KOPT-K1 (cell line): ENCODE measurements around the gene ZXDC.

ENCODE experiments used
- H3K27ac ChIP-seq: fragments of 200-600 bp; sonication (generic); 2 replicates; pipeline ENCODE4 v1.5.1; 2016; ENCODE audit warnings: antibody characterized with exemption, mild to moderate bottlenecking, low read depth, low read length; ENCODE audit not compliant: poor library complexity, severe bottlenecking
- H3K36me3 ChIP-seq: fragments of 200-600 bp; sonication (generic); 2 replicates; pipeline ENCODE4 v1.5.1; 2017; ENCODE audit warnings: antibody characterized with exemption, mild to moderate bottlenecking, low read length, moderate library complexity; ENCODE audit not compliant: insufficient read depth
- H3K9me3 ChIP-seq: fragments of 200-600 bp; sonication (generic); 2 replicates; pipeline ENCODE4 v1.5.1; 2017; ENCODE audit warnings: antibody characterized with exemption, low read length, mild to moderate bottlenecking; ENCODE audit not compliant: insufficient read depth, poor library complexity, severe bottlenecking

Gene ZXDC

DNA sequence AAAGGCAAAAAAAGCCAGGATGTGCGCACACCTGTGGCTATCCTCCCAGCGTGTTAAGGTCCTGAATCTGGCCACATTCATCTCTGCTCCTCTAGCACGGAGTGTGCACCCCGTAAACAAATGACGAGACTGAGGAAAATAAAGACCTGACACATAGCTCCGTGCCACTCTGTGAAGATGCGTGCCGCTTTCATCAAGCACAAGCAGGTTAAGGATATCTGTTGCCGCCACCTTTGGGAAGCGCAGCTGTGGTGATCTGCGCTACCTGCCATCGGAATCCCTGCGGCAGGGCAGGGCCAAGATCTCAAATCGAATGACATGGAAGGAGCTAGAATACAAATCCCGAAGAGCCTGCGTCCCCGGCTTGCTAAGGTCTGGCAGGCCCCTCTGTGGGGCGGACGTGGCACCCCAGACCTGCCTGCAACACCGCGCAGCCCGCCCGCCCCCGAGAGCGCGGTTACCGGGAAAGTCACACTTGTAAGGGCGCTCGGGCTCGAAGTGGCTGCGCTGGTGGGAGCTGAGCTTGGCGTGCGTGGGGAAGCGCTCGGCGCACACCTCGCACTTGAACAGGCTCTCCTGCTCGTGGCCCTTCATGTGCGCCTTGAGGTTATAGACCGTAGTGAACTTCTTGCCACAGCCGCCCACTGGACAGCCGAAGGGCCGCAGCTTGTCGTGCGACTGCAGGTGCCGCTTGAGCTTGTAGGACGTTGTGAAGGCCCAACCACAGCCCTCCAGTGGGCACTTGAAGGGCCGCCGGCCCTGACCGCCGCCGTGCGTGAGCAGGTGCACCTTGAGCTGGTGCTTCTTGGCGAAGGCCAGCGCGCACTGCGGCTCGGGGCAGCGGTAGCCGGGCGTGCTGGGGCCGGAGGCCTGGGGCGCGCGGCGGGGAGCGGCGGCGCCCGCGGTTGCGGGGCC is 936 bp downstream of the ZXDC start:
- peak overlapping the region; percentile 75 for H3K27ac ChIP-seq
- peaks cover 40% of the 10 kb centered on the region for H3K36me3 ChIP-seq
- H3K9me3 ChIP-seq: no peaks in the 10 kb centered on the region

GRCh38 chr3:126473292-126474168 is 2.2 kb downstream of the ZXDC start:
- H3K36me3 ChIP-seq: peaks cover 53% of the 10 kb centered on the region
- no peaks in the 10 kb centered on the region for H3K9me3 ChIP-seq
- H3K27ac ChIP-seq: no peak overlapping the region

- no peaks in the 10 kb centered on the region for H3K9me3 ChIP-seq
- peaks cover 63% of the 10 kb centered on the region for H3K36me3 ChIP-seq
- no peak overlapping the region for H3K27ac ChIP-seq
These were observed 3.2 kb downstream of the ZXDC start for GRCh38 chr3:126472277-126473006.

- Histone ChIP-seq H3K27ac (no peak overlapping the region), H3K9me3 (no peaks in the 10 kb centered on the region), H3K36me3 (peaks cover 93% of the 10 kb centered on the region)
These were observed 6.2 kb downstream of the ZXDC start for GRCh38 chr3:126469479-126469878.

- H3K9me3 ChIP-seq: no peaks in the 10 kb centered on the region
- peaks cover 100% of the 10 kb centered on the region for H3K36me3 ChIP-seq
- H3K27ac ChIP-seq: no peak overlapping the region
These were observed 7.4 kb downstream of the ZXDC start for GRCh38 chr3:126468028-126468891.

DNA sequence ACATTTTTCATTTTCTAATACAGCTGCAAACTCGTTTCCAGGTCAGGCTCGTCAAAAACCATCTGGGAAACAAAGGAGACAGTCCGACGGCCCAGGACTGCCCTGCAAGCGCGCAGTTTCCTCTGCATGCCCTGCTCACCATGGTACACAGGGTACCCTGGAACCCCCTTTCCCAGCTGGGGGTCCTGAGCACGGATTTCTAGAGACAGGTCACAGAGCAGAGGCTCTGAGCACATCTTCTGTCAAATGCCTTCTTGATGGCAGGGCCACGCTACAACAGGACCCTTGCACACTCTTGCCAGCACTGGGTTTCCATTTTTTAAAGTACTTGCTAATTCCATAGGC is 8.1 kb downstream of the ZXDC start:
- H3K27ac ChIP-seq: no peak overlapping the region
- H3K36me3 ChIP-seq: peaks cover 100% of the 10 kb centered on the region
- no peaks in the 10 kb centered on the region for H3K9me3 ChIP-seq

- Histone ChIP-seq H3K27ac (no peak overlapping the region), H3K9me3 (no peaks in the 10 kb centered on the region), H3K36me3 (peaks cover 100% of the 10 kb centered on the region)
These were observed 8.6 kb downstream of the ZXDC start for GRCh38 chr3:126466886-126467610.

- H3K36me3 ChIP-seq: peaks cover 100% of the 10 kb centered on the region
- H3K9me3 ChIP-seq: no peaks in the 10 kb centered on the region
- no peak overlapping the region for H3K27ac ChIP-seq
These were observed 9.7 kb downstream of the ZXDC start for GRCh38 chr3:126465928-126466544.

GRCh38 chr3:126464997-126465396 is 10.7 kb downstream of the ZXDC start:
- Histone ChIP-seq H3K36me3 (peaks cover 100% of the 10 kb centered on the region), H3K9me3 (no peaks in the 10 kb centered on the region), H3K27ac (no peak overlapping the region)

DNA sequence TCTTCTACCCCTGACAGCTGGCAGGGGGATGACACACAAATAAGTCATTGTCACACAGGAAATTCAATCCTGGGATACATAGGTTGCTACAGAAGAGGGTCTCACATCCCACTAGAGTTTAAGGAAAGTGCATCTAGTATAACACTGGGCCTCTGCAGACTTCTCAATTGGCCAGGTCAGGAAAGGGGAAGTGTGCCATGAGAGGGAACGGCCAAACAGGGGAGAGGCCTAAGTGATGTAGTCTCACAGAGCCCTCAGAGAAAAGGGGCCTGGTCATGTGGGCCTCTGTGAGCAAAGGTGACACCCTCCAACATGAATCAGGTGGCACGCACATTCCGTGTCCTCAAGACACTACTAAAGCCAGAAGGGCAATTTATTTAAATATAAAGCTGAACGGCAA is 11.2 kb downstream of the ZXDC start:
- Histone ChIP-seq H3K36me3 (peaks cover 100% of the 10 kb centered on the region), H3K9me3 (no peaks in the 10 kb centered on the region), H3K27ac (no peak overlapping the region)

DNA sequence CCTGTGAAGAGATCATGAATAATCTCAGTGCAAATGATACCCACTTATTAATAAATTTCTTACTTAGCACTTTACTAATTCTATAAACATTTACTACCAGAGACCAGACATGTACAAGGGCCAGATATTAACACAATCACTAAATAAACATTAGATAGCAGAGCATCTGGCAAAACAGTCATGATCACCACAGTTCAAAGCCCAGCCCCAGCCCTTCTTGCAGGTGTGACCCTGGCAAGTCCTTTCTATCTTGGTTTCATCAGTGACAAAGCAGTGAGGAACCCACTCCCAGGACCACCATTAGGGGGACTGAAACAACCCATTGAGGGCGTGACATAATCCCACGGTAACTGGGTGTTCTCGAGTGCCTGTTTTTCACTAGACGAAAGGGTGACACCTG is 11.6 kb downstream of the ZXDC start:
- Histone ChIP-seq H3K36me3 (peaks cover 100% of the 10 kb centered on the region), H3K27ac (no peak overlapping the region)

DNA sequence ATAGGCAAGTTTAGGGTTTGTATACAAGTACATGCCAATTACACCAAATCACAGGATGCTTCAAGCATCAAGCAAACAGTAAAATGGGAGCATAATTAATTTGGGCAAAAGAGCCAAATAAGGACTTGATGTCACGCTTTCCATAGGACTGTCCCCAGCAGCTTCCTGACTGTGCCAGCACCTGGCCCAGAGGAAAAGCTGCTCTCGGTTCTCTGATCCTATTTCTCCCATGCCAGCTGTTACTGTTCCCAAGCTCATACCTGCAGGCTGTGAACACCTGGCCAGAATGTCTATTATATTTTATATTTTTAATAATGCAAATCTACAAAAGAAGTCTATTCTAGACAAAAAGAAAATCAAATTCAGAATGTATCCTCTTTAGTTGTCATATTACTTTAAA is 12.2 kb downstream of the ZXDC start:
- no peak overlapping the region for H3K27ac ChIP-seq
- peaks cover 100% of the 10 kb centered on the region for H3K36me3 ChIP-seq
- no peaks in the 10 kb centered on the region for H3K9me3 ChIP-seq

More for the DNA sequence above, 11.6 kb downstream of the ZXDC start:
- H3K9me3 ChIP-seq: no peaks in the 10 kb centered on the region

- Histone ChIP-seq H3K36me3 (peaks cover 99% of the 10 kb centered on the region), H3K9me3 (no peaks in the 10 kb centered on the region), H3K27ac (no peak overlapping the region)
These were observed 14.1 kb downstream of the ZXDC start for GRCh38 chr3:126461450-126462070.
